ENCODE results near the gene GRAMD1C. TPM values are rescaled to one million over a fixed set of nuclear protein-coding genes. Genes with fewer than 3 reads are reported as not detected.

Gene GRAMD1C
- total RNA-seq, 2 experiments from 2014 or later, result 0.22 to 0.55 TPM

DNA sequence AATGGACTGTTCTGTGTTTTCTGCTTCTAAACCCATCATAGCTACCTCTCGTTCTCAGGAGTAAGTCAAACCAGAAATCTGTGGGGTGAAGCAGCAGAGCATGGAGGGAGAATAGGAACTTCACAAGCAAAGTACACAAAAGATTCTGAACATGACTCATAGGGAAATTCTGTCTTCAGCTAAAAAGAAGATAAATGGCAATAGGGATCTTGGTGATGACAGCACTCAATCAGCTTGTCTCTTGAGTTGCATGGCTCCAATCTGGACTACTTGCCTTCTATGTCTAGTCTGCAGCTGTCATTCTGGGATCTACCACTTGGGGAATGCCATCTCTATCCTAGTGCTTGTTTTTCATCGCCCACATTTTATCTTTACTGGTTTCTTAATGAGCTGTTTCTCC, 13.5 kb upstream of the GRAMD1C start:
- H3K27me3 ChIP-seq (ENCODE audit: control insufficient read depth in 1 of 2, insufficient read depth in 2 of 2, low read length in 2 of 2), result no peaks in the 10 kb centered on the region
- ATAC-seq (ENCODE audit: poor library complexity) (no peak), DNase-seq (peak in 1 of 14 experiments; percentile 10)
- H3K4me3 Mint-ChIP-seq, result no peak overlapping the region
- no peaks in the 10 kb centered on the region for H3K9me3 ChIP-seq (ENCODE audit: control insufficient read depth in 1 of 2, insufficient read depth in 1 of 2, low read length in 2 of 2)
- H3K27ac ChIP-seq (ENCODE audit: low read depth in 1 of 2, low read length in 2 of 2), result no peak overlapping the region
- no peak overlapping the region for H3K4me3 ChIP-seq (ENCODE audit: low read length)
- H3K36me3 Mint-ChIP-seq (ENCODE audit: low read depth), result no peaks in the 10 kb centered on the region
- POLR2A ChIA-PET, result no interaction called here
- H3K9me3 Mint-ChIP-seq, result no peaks in the 10 kb centered on the region
- H3K4me1 Mint-ChIP-seq (ENCODE audit: low read depth), result no peaks in the 10 kb centered on the region
- H3K4me1 ChIP-seq (ENCODE audit: insufficient read depth, low read length), result peaks cover 1% of the 10 kb centered on the region
- no peaks in the 10 kb centered on the region for H3K27me3 Mint-ChIP-seq
- no peaks in the 10 kb centered on the region for H3K36me3 ChIP-seq (ENCODE audit: insufficient read depth, low read length)
- intact Hi-C loops (cut with DNase I, micrococcal nuclease), result no loop called here
- CTCF ChIA-PET, result interaction anchor here (0.8 kb wide), 1 partner anchor 14 kb away, joined by 3 read pairs; the partner anchor contains the start of gene GRAMD1C
- TF ChIP-seq, protein P1, sequence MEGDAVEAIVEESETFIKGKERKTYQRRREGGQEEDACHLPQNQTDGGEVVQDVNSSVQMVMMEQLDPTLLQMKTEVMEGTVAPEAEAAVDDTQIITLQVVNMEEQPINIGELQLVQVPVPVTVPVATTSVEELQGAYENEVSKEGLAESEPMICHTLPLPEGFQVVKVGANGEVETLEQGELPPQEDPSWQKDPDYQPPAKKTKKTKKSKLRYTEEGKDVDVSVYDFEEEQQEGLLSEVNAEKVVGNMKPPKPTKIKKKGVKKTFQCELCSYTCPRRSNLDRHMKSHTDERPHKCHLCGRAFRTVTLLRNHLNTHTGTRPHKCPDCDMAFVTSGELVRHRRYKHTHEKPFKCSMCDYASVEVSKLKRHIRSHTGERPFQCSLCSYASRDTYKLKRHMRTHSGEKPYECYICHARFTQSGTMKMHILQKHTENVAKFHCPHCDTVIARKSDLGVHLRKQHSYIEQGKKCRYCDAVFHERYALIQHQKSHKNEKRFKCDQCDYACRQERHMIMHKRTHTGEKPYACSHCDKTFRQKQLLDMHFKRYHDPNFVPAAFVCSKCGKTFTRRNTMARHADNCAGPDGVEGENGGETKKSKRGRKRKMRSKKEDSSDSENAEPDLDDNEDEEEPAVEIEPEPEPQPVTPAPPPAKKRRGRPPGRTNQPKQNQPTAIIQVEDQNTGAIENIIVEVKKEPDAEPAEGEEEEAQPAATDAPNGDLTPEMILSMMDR (IDR thresholded peaks at IDR 0.05), result no peak
- H3K27ac Mint-ChIP-seq, result no peak overlapping the region

DNA sequence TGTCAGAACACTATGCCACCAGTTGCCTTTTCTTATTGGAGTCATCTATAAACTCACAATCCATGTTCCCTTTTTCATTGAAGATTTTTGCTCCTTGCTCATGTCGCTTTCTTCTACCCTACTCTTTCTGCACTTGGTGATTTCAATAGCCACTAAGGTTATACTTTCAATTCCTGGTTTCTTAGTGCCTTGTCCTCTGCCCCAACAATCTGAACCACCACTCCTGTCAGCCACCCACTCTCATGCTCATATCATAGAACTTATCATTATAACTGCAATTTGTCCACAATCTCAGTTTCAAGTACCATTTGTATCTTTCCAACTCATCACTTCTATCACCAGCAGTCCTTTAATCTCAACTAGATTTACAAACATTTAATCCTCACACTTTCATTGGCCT, 10.0 kb upstream of the GRAMD1C start:
- ChIA-PET POLR2A (no interaction called here), CTCF (no interaction called here)
- TF ChIP-seq, protein P1 (IDR thresholded peaks at IDR 0.05), result no peak
- Histone ChIP-seq H3K36me3 (ENCODE audit: insufficient read depth, low read length) (no peaks in the 10 kb centered on the region), H3K27me3 (ENCODE audit: control insufficient read depth in 1 of 2, insufficient read depth in 2 of 2, low read length in 2 of 2) (no peaks in the 10 kb centered on the region), H3K4me1 (ENCODE audit: insufficient read depth, low read length) (peaks cover 3% of the 10 kb centered on the region), H3K27ac (ENCODE audit: low read depth in 1 of 2, low read length in 2 of 2) (no peak overlapping the region), H3K4me3 (ENCODE audit: low read length) (no peak overlapping the region), H3K9me3 (ENCODE audit: control insufficient read depth in 1 of 2, insufficient read depth in 1 of 2, low read length in 2 of 2) (peaks cover 0 to 8% of the 10 kb centered on the region in 2 experiments)
- no peak for ATAC-seq (ENCODE audit: poor library complexity)
- Mint-ChIP-seq H3K27me3 (no peaks in the 10 kb centered on the region), H3K27ac (no peak overlapping the region), H3K36me3 (ENCODE audit: low read depth) (no peaks in the 10 kb centered on the region), H3K4me3 (no peak overlapping the region), H3K9me3 (peaks cover 6% of the 10 kb centered on the region), H3K4me1 (ENCODE audit: low read depth) (no peaks in the 10 kb centered on the region)
- DNase-seq, result no peak
- intact Hi-C loops (cut with DNase I, micrococcal nuclease), result no loop called here

DNA sequence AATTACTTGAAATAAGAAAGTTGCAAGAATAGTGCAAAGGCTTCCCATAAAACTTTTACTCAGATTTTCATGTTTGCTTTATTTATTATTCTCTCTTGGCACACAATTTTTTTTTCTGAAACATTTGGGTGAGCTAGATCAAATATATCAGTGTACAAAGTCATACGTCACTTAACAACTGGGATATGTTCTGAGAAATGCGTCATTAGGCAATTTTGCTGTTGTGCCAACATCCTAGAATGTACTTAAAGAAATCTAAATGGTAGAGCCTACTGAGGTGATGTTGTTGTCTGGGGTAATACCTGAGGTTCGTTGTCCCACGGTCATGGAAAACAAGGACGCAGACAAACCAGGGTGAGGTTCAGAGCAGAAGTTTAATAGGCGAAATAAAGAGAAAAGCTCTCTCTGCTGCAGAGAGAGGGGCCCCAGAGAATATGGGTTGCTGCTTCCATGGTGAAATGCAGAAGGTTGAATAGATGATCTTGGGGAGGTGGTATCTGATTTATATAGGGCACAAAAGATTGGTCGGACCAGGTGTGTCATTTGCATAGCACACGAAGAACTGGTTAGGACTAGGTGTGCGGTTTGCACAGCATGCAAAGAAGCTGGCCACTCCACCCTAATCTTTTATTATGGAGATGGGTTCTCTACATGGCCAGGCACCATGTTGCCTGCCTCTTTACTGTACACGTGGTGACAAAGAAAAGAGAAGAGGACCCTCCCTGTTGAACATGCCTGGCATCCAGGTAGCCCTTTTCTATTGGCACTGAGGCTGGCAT, 8.8 kb upstream of the GRAMD1C start:
- ChIA-PET POLR2A (no interaction called here), CTCF (interaction anchor here (1.6 kb wide), 1 partner anchor 85 kb away, joined by 4 read pairs; no protein-coding TSS in a partner anchor)
- Histone ChIP-seq H3K27me3 (ENCODE audit: control insufficient read depth in 1 of 2, insufficient read depth in 2 of 2, low read length in 2 of 2) (no peaks in the 10 kb centered on the region), H3K9me3 (ENCODE audit: control insufficient read depth in 1 of 2, insufficient read depth in 1 of 2, low read length in 2 of 2) (peaks cover 0 to 8% of the 10 kb centered on the region in 2 experiments), H3K36me3 (ENCODE audit: insufficient read depth, low read length) (no peaks in the 10 kb centered on the region), H3K4me3 (ENCODE audit: low read length) (no peak overlapping the region), H3K4me1 (ENCODE audit: insufficient read depth, low read length) (peaks cover 3% of the 10 kb centered on the region), H3K27ac (ENCODE audit: low read depth in 1 of 2, low read length in 2 of 2) (no peak overlapping the region)
- ATAC-seq (ENCODE audit: poor library complexity), result no peak
- Mint-ChIP-seq H3K27me3 (no peaks in the 10 kb centered on the region), H3K27ac (no peak overlapping the region), H3K4me3 (no peak overlapping the region), H3K4me1 (ENCODE audit: low read depth) (no peaks in the 10 kb centered on the region), H3K36me3 (ENCODE audit: low read depth) (no peaks in the 10 kb centered on the region), H3K9me3 (peaks cover 6% of the 10 kb centered on the region)
- TF ChIP-seq, protein P1 (IDR thresholded peaks at IDR 0.05), result no peak
- no peak for DNase-seq
- intact Hi-C loops (cut with DNase I, micrococcal nuclease), result loop anchor here in 1 of 2 experiments (10.0 kb wide), 1 partner anchor 225 kb away; the partner anchor contains the start of genes CCDC191 and QTRT2

All from CD4-positive, alpha-beta T cell (primary cell).